Sigmoid colon (tissue), 7 donors: ENCODE data around the gene TNNI2. TPM values are rescaled to one million over a fixed set of nuclear protein-coding genes. Genes with fewer than 3 reads are reported as not detected.

ENCODE experiments used
- DNase-seq: peaks from one replicate; pipeline ENCODE4 v3.0.0-alpha.2; 2019
- H3K27ac ChIP-seq, 4 donors: fragments of 200-600 bp; sonication (generic); one replicate each; pipeline ENCODE4 v1.5.1; 2016 to 2019; ENCODE audit warnings: mild to moderate bottlenecking in 1 of 4
- H3K27me3 ChIP-seq, 3 donors: fragments of 200-600 bp; sonication (generic); one replicate each; pipeline ENCODE4 v1.5.1; 2019; ENCODE audit warnings: mild to moderate bottlenecking in 1 of 3
- H3K36me3 ChIP-seq, 4 donors: fragments of 200-600 bp; sonication (generic); one replicate each; pipeline ENCODE4 v1.5.1; 2016 to 2019
- H3K4me1 ChIP-seq, 4 donors: fragments of 200-600 bp; sonication (generic); one replicate each; pipeline ENCODE4 v1.5.1; 2017 to 2019
- H3K4me3 ChIP-seq, 4 donors: fragments of 200-600 bp; sonication (generic); one replicate each; pipeline ENCODE4 v1.5.1; 2017 to 2019; ENCODE audit warnings: mild to moderate bottlenecking in 2 of 4, moderate library complexity in 1 of 4
- H3K9me3 ChIP-seq, 4 donors: fragments of 200-600 bp in 3 of 4; sonication (generic) in 3 of 4; one replicate each; pipeline versions ENCODE4 v1.5.1 to v1.6.1; 2013 to 2019
- EP300 ChIP-seq, 4 donors: sonication (generic); formaldehyde crosslinking; IDR thresholded peaks; one replicate each; pipeline ENCODE4 v1.6.1; 2017; ENCODE audit warnings: antibody characterized with exemption in 4 of 4
- POLR2A ChIP-seq, 2 donors: fragments of 450-650 bp; IDR thresholded peaks; one replicate each; pipeline ENCODE4 v1.6.1; 2016; ENCODE audit warnings: antibody characterized with exemption in 2 of 2, mild to moderate bottlenecking in 2 of 2, moderate library complexity in 2 of 2
- POLR2AphosphoS5 ChIP-seq, 4 donors: sonication (generic); formaldehyde crosslinking; IDR thresholded peaks; one replicate each; pipeline ENCODE4 v1.6.1; 2017; ENCODE audit warnings: antibody characterized with exemption in 4 of 4
- WGBS, 2 donors: extraction: QIAGEN DNeasy Blood & Tissue Kit; methylation state at CpG; one replicate each; pipeline ENCODE4 v1.1.7; 2013; 5-methylcytosine and 5-hydroxymethylcytosine counted together
- intact Hi-C: fragments of 100-400 bp; cut with DNase I; formaldehyde crosslinking; loops from one replicate; pipeline ENCODE4 v1.15.1; 2023
- polyA plus RNA-seq, 3 donors: library from polyadenylated mRNA; stranded (reverse); fragments of 200-250 nt; gene quantifications; one replicate each; pipeline ENCODE4 v1.2.3, GENCODE V29; 2013
- total RNA-seq, 4 donors: library from RNA; depleted of rRNA; stranded (reverse); fragments of >200 nt; gene quantifications; one replicate each; pipeline ENCODE4 v1.1.0, GENCODE V29; 2016
- TF ChIP-seq, protein P1 (sequence below), 4 experiments: fragments of 450-650 bp in 3 of 4; fragments of 200-600 bp in 1 of 4; IDR thresholded peaks; one replicate each; pipeline ENCODE4 v1.5.1; 2016 to 2019; ENCODE audit warnings: antibody characterized with exemption in 4 of 4, mild to moderate bottlenecking in 3 of 4, moderate library complexity in 2 of 4
- donor health status: healthy with polysubstance abuse.
- donor health status: Bipolar disorder and iron deficiency.
- donor health status: healthy.

Gene TNNI2
- total and polyA plus RNA-seq, 7 donors: 1.7 to 2.4 TPM; not detected in 5

DNA sequence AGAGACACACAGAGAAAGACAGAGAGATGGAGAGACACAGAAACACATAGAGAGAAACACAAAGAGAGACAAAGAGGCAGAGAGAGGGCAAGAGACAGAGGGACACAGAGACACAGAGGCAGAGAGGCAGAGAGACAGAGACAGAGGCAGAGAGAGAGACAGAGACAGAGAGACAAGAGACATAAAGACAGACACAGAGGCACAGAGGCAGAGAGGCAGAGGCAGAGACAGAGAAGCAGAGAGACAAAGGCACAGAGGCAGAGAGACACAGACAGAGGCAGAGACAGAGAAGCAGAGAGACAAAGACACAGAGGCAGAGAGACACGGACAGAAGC, 6.3 kb downstream of the TNNI2 start:
- no peak for DNase-seq
- 59 to 72% methylated on average over 1 of the region's 1 CpG for WGBS, 2 donors
- Histone ChIP-seq H3K9me3 (no peaks in the 10 kb centered on the region), H3K36me3 (no peaks in the 10 kb centered on the region), H3K4me3 (no peak overlapping the region), H3K4me1 (no peaks in the 10 kb centered on the region), H3K27me3 (no peaks in the 10 kb centered on the region), H3K27ac (no peak overlapping the region)
- intact Hi-C loops: no loop called here
- TF ChIP-seq, protein P1, sequence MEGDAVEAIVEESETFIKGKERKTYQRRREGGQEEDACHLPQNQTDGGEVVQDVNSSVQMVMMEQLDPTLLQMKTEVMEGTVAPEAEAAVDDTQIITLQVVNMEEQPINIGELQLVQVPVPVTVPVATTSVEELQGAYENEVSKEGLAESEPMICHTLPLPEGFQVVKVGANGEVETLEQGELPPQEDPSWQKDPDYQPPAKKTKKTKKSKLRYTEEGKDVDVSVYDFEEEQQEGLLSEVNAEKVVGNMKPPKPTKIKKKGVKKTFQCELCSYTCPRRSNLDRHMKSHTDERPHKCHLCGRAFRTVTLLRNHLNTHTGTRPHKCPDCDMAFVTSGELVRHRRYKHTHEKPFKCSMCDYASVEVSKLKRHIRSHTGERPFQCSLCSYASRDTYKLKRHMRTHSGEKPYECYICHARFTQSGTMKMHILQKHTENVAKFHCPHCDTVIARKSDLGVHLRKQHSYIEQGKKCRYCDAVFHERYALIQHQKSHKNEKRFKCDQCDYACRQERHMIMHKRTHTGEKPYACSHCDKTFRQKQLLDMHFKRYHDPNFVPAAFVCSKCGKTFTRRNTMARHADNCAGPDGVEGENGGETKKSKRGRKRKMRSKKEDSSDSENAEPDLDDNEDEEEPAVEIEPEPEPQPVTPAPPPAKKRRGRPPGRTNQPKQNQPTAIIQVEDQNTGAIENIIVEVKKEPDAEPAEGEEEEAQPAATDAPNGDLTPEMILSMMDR (IDR thresholded peaks at IDR 0.05): no peak
- no peak for TF ChIP-seq POLR2AphosphoS5 (IDR thresholded peaks at IDR 0.05)
- no peak for TF ChIP-seq POLR2A (IDR thresholded peaks at IDR 0.05)
- no peak for TF ChIP-seq EP300 (IDR thresholded peaks at IDR 0.05)

DNA sequence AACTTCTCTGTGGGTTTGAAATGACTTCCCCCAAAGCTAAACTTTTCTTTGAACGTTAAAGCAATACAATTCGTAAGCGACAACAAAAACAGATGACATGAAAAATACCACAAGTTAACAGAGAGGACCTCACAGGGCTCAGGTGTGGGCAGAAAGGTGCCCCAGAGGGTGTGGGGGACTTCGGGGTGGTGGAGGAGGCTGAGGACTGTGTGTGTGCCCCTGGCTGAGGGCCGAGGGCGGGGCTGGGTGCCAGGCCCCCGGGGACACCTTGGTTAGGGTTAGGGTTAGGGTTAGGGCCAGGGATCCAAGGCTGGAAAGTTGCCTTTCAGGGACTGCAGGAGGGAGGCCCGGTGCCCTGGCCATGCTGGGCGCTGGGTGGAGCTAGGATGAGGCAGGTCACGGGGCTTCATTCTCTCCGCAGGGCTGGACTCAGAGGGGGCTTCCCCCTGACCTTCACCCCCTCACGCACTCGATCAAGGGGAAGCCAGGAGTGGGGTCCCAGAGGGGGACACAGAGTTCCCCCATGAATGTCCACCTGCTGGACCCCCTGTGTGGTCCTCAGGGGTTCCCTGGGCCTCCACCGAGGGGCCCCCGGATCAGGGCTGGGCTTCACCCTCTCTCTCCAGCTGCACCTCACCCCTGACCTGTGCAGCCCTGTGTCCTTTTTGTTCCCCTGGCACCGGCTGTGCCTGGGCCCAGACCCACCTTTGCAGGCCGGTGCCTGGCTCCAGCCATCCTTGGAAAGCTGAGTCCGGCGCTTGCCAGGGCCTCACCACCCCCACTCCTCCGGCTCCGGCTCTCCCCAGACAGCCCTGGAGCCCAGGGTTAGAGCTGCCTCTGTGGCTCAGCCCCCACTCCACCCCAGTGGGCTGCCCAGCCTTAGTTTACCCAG, 7.0 kb downstream of the TNNI2 start:
- WGBS, 2 donors: 68 to 76% methylated on average over 21 of the region's 21 CpGs
- no peaks in the 10 kb centered on the region for H3K36me3 ChIP-seq
- H3K4me3 ChIP-seq: no peak overlapping the region
- no peaks in the 10 kb centered on the region for H3K27me3 ChIP-seq
- TF ChIP-seq, protein P1 (IDR thresholded peaks at IDR 0.05): no peak
- TF ChIP-seq EP300 (IDR thresholded peaks at IDR 0.05) (no peak), POLR2A (IDR thresholded peaks at IDR 0.05) (no peak), POLR2AphosphoS5 (IDR thresholded peaks at IDR 0.05) (no peak)
- H3K4me1 ChIP-seq: no peaks in the 10 kb centered on the region
- H3K9me3 ChIP-seq: no peaks in the 10 kb centered on the region
- no peak overlapping the region for H3K27ac ChIP-seq
- intact Hi-C loops: no loop called here
- no peak for DNase-seq

DNA sequence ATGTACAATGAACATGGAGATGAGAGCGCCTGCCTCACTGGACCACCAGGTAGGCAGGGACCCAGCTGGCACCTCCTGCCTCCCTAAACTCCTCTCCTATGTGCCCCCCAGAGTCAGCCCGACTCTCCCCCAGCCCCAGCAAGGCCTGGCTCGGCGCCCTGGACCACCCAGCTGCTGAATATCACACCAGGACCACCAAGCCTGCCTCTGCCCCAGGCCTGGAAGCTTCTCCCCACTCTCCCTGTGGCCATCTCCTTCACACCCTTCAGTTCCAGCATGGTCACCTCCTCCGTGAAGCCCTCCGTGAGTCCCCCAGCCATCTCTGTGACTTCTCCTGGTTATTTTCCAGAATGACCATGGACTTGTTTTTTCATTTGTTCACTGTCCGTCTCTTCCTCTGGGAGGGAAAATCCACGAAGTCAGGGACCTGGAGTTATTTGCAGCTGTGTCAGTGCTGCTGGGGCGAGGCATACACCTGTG, 7.7 kb downstream of the TNNI2 start:
- Histone ChIP-seq H3K9me3 (no peaks in the 10 kb centered on the region), H3K27ac (no peak overlapping the region), H3K36me3 (no peaks in the 10 kb centered on the region), H3K27me3 (no peaks in the 10 kb centered on the region), H3K4me1 (no peaks in the 10 kb centered on the region), H3K4me3 (no peak overlapping the region)
- TF ChIP-seq EP300 (IDR thresholded peaks at IDR 0.05) (no peak), POLR2A (IDR thresholded peaks at IDR 0.05) (no peak), POLR2AphosphoS5 (IDR thresholded peaks at IDR 0.05) (no peak)
- TF ChIP-seq, protein P1 (IDR thresholded peaks at IDR 0.05): no peak
- DNase-seq: no peak
- intact Hi-C loops: no loop called here
- 79 to 89% methylated on average over 9 of the region's 9 CpGs for WGBS, 2 donors

DNA sequence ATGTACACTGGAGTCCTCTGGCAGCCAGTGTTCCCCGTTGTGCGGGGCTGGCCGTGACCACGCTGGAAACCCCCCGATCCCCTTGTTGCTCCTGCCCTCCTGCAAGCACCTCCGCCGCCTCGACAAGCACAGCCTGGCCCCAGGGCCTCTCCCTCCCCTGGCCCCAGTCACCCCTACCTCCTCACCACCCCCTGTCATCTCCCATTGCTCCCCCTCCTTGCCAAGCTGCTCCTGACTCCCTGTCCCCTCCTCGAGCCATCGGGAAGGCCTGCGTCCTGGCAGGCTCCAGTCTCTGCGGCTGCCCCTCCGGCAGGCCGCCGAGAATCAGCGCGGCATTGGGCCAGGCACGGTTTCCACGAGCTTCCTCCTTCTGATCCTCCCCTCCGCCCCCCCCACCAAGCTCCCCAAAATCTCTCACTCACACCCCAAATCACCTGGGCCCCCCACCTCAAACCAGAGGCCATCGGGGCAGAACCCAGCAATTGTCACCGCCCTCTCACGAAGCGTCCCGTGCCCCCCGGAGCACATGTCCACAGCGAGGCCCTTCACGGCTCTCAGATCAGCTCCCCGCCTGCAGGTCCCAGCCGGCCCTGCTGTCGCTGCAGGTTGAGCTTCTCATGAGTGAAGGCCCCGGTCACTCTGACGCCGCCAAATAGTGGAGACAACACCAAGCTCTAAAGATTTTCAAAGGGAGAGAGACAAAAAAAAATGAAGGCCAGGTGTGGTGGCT, 8.4 kb downstream of the TNNI2 start:
- H3K4me1 ChIP-seq: no peaks in the 10 kb centered on the region
- intact Hi-C loops: no loop called here

More for the DNA sequence above, 8.4 kb downstream of the TNNI2 start:
- no peaks in the 10 kb centered on the region for H3K36me3 ChIP-seq
- no peak overlapping the region for H3K27ac ChIP-seq
- no peaks in the 10 kb centered on the region for H3K9me3 ChIP-seq
- TF ChIP-seq POLR2A (IDR thresholded peaks at IDR 0.05) (no peak), POLR2AphosphoS5 (IDR thresholded peaks at IDR 0.05) (no peak), EP300 (IDR thresholded peaks at IDR 0.05) (no peak)
- TF ChIP-seq, protein P1 (IDR thresholded peaks at IDR 0.05): no peak
- H3K4me3 ChIP-seq: no peak overlapping the region
- no peak for DNase-seq
- WGBS, 2 donors: 90 to 94% methylated on average over 34 of the region's 34 CpGs
- H3K27me3 ChIP-seq: no peaks in the 10 kb centered on the region
